GM19043 (cell line): ENCODE data around the gene SMARCA4.
"Not testable (repeated sequence)": the region's sequence is repeated elsewhere in the genome, so short reads cannot be mapped to it uniquely, and the experiment has no call there.

Source experiments
- ATAC-seq: cut with Tn5 transposase; IDR thresholded peaks from one replicate; pipeline ENCODE4 v1.9.1; 2021; ENCODE audit warnings: low read depth; ENCODE audit not compliant: unreplicated experiment

Gene SMARCA4

GRCh38 chr19:10975374-10976130, 14.7 kb downstream of the SMARCA4 start:
- ATAC-seq: no peak

GRCh38 chr19:10976131-10976892, 15.5 kb downstream of the SMARCA4 start:
- no peak for ATAC-seq

DNA sequence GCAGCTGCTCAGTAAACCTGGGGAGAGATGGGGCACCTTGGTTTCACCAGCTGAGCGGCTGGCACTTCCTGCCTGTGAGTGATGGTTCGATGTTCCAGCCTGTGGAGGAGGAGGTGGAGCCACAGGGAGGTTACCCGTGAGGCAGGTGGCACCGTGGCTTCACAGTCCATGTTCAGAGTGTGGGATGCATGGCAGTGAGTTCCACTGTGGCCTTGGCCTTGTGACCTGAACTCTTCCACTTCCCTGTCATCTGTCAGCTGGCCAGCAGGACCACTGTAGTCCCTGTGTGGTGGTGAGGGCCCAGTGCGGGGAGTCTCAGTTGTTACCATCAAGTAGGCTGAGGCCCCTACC, 16.9 kb downstream of the SMARCA4 start:
- no peak for ATAC-seq

- no peak for ATAC-seq
These were observed 19.1 kb downstream of the SMARCA4 start for GRCh38 chr19:10979951-10980381.

DNA sequence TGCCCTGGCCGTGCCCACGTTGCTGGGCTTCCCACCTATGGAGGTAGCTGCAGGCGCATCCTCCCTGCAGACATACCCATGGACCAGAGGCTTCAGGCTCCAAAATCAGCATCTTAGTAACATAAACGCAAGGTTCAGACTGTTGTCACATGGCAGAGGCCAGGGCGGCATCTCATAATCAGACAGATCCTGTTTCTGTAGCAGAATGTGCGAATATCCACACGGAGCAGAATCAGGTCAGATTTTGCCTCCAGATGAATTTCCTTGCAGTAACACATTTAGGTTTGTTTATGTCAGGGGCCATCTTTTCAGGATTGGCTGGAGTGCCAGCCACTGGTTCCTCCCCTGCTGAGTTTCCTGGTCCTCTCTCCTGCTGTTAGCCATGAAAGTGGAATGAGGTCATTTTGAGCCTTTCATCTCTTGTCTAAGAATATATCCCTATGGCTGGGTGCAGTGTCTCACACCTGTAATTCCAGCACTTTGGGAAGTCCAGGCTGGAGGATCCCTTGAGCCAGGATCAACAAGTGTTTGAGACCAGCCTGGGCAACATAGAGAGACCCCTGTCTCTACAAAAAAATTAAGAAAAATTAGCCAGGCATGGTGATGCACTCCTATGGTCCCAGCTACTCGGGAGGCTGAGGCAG, 20.5 kb downstream of the SMARCA4 start:
- no peak for ATAC-seq

- ATAC-seq: no peak
These were observed 22.2 kb downstream of the SMARCA4 start for GRCh38 chr19:10983026-10983425.

DNA sequence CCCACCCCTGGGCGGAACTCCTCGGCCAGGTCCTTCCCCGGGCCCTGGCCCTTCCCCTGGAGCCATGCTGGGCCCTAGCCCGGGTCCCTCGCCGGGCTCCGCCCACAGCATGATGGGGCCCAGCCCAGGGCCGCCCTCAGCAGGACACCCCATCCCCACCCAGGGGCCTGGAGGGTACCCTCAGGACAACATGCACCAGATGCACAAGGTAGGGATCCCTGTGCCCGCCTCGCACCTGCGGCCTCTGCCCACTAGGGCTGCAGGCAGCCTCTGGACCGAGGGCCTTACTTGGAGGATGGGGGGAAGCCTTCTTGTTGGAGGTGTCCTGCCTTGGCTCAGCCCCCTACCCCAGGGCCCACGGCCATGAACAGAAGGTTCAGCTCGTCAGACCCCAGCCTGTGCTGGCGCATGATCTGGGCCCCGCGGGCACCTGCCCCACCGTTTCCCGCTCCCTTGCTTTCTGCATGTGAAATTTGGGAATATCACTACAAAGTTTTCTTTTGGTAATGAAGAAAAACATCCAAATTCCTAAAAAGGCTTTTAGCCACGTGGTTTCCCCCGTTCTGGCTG, 23.4 kb downstream of the SMARCA4 start:
- ATAC-seq: no peak

- no peak for ATAC-seq
These were observed 24.7 kb downstream of the SMARCA4 start for GRCh38 chr19:10985502-10985901.

- ATAC-seq: no peak
These were observed 25.7 kb downstream of the SMARCA4 start for GRCh38 chr19:10986301-10987127.

- ATAC-seq: no peak
These were observed 26.9 kb downstream of the SMARCA4 start for GRCh38 chr19:10987571-10988297.

DNA sequence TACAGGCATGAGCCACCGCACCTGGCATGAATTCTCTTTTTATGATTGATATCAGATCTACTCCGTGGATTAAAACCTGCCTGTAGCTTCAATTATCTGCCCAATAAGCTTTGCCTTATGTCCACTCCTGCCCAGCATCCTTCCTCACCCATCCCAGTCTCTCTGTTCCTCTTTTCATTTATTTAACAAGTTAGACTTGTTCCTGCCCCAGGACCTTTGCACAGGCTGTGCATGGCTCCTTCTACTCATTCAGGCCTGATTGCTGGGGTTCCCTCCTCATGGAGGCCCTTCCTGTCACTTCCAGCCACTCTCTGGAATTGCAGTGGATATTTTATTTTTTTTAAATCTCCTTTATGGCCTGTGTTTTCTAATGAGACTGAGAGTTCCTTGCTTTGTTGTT, 27.6 kb downstream of the SMARCA4 start:
- ATAC-seq: no peak

GRCh38 chr19:10988921-10989320, 28.1 kb downstream of the SMARCA4 start:
- ATAC-seq: no peak

DNA sequence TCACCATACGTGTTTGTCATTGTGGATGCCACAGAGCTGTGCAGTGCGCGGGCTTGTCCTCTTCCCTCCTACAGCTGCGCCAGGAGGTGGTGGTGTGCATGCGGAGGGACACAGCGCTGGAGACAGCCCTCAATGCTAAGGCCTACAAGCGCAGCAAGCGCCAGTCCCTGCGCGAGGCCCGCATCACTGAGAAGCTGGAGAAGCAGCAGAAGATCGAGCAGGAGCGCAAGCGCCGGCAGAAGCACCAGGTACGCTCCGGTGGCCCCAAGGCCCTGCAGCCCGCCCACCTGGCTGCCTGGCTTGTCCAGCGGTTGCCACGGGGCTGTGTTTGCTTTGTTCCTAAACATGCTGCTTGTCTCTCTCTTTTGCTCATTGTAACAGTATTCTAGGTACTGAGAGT, 30.2 kb downstream of the SMARCA4 start:
- no peak for ATAC-seq

DNA sequence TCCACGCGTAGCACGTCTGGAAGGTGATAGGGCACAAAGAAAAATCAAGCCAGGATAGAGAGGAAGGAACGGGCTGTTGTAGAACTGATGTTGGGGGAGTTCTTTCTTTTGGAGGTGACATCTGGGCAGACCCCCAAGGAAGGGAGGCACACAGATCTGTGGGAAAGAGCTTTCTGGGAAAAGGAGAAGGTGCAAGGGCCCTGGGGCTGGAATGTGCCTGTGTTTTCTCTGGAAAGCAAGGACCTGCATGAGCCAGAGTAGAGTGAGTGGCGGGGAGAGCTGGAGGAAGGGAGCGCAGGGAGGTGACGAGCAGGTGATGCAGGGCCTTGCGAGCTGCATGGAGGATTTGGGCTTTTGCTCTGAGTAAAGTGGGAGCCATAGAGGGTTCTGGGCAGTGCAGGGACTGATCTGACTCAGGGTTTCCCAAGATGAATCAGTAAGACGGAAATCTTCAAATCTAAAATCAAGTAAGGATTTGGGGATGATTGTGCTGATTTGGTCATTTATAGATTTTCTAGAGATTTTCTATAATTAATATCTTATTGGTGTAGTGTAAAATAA, 30.8 kb downstream of the SMARCA4 start:
- ATAC-seq: no peak

DNA sequence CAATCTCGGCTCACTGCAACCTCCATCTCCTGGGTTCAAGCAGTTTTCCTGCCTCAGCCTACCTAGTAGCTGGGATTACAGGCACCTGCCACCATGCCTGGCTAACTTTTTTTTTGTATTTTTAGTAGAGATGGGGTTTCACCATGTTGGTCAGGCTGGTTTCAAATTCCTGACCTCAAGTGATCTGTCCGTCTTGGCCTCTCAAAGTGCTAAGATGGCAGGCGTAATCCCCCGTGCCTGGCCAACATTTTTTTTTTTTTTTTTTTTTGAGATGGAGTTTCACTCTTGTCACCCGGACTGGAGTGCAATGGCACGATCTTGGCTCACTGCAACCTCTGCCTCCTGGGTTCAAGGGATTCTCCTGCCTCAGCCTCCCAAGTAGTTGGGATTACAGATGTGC, 31.3 kb downstream of the SMARCA4 start:
- not testable (repeated sequence) for ATAC-seq

DNA sequence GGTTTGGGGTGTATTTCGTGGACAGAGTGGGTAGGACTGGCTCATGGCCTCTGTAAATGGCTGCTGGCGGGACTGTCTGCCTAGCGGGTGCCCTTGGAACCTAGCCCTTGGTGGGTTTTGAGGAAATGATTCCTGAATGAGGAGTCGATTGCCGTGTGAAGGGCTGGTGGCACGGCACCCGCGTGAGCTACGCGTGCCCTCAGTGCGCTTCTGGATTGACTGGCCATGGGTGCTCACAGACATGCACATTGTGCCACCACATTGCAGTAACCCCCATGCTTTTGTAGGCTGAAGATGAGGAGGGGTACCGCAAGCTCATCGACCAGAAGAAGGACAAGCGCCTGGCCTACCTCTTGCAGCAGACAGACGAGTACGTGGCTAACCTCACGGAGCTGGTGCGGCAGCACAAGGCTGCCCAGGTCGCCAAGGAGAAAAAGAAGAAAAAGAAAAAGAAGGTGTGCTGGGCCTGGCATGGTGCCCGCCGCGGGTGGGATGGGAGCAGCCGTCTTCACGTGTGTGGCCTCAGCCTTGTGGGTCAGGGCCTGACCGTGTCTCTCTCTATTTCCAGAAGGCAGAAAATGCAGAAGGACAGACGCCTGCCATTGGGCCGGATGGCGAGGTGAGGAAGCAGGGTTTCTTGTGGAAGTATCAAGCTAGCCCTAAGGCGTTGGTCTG, 35.2 kb downstream of the SMARCA4 start:
- no peak for ATAC-seq

DNA sequence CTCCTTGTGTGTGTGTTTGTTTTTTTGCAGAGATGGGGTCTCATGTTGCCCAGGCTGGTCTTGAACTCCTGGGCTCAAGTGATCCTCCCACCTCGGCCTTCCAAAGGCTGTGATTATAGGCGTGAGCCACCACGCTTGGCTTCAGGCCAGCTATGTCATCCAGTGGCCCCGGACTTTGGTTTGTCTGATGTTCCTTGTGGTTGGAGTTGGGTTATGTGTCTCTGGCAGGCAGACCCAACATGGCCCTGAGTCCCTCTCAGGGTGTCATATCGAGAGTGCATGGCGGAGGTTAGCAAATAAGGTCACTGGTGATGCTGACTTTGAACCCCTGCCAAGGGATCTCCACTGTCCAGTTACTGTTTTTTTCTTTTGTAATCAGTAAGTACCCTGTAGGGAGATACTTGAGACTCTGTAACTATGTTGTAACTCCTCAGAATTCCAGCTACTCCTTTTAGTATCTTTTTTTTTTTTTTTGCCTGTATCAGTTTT, 37.3 kb downstream of the SMARCA4 start:
- no peak for ATAC-seq

DNA sequence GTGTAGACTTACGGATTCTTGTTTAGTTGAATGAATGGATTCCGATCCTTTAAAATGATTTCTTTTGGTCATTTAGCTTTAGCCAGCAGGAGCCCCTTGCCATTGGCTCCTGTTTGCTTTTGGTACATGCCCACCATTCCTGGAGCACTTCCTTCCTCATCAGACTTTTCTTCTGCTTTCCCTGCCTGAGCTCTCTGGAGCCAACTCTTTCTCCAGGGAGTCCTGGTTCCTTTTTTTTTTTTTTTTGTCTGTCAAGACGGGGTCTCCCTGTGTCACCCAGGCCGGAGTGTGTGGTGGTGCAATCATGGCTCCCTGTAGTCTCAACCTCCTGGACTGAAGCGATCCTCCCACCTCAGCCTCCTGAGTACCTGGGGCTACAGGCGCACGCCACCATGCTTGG, 37.8 kb downstream of the SMARCA4 start:
- ATAC-seq: no peak

DNA sequence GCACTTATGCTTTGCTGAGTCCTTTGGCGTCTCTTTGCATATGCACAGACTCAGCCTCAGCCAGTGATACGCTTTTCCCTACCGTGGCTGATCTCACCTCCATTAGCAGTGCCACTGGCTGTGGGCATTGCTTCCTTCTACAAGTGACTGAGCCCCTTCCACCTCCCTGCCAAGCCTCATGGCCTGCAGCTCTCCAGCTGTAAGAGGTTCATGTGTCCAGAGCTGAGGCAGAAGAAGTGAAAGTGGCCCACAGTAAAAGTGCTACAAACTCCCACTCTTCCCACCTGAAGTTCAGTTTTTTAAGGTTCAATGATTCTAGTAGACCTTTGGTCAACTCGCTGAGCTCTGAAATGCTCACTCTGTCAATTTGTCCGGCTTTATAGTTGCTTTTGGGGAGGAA, 44.7 kb downstream of the SMARCA4 start:
- ATAC-seq: no peak
